Small intestine (tissue), 7 donors: ENCODE data around the gene ZNF787. TPM values are rescaled to one million over a fixed set of nuclear protein-coding genes. Genes with fewer than 3 reads are reported as not detected.

Experiments used
- DNase-seq, 2 donors: peaks; one replicate each; pipeline versions ENCODE4 v3.0.0 to v3.0.0-alpha.2; 2013
- FAIRE-seq: peaks from 2 replicates; lab custom pipeline; 2012; peaks lifted over from hg19 to GRCh38; lab: Jason Lieb, UNC
- H3K27ac ChIP-seq, 3 donors: one replicate each; pipeline ENCODE4 v1.5.1; 2013; ENCODE audit warnings: low read length in 2 of 3, mild to moderate bottlenecking in 2 of 3, control low read depth in 1 of 3, inconsistent platforms in 1 of 3, low read depth in 1 of 3, moderate library complexity in 1 of 3
- H3K27me3 ChIP-seq, 3 donors: one replicate each; pipeline ENCODE4 v1.6.1; 2013; ENCODE audit warnings: low read length in 3 of 3, inconsistent platforms in 1 of 3; ENCODE audit not compliant: control insufficient read depth in 3 of 3, insufficient read depth in 3 of 3
- H3K36me3 ChIP-seq, 3 donors: one replicate each; pipeline ENCODE4 v1.6.1; 2013; ENCODE audit warnings: low read length in 3 of 3, inconsistent platforms in 1 of 3, low read depth in 1 of 3, mild to moderate bottlenecking in 1 of 3, moderate library complexity in 1 of 3; ENCODE audit not compliant: control insufficient read depth in 3 of 3, insufficient read depth in 2 of 3
- H3K4me1 ChIP-seq, 3 donors: one replicate each; pipeline ENCODE4 v1.6.1; 2013; ENCODE audit warnings: low read length in 2 of 3, inconsistent platforms in 1 of 3, low read depth in 1 of 3, mild to moderate bottlenecking in 1 of 3, moderate library complexity in 1 of 3; ENCODE audit not compliant: control insufficient read depth in 3 of 3, insufficient read depth in 2 of 3
- H3K4me3 ChIP-seq, 3 donors: one replicate each; pipeline ENCODE4 v1.5.1; 2013; ENCODE audit warnings: low read length in 3 of 3, control low read depth in 1 of 3, inconsistent platforms in 1 of 3, low read depth in 1 of 3, mild to moderate bottlenecking in 1 of 3, moderate library complexity in 1 of 3
- H3K9me3 ChIP-seq, 2 donors: one replicate each; pipeline ENCODE4 v1.6.1; 2013; ENCODE audit warnings: low read depth in 1 of 2, low read length in 1 of 2; ENCODE audit not compliant: control insufficient read depth in 2 of 2, insufficient read depth in 1 of 2
- WGBS, 3 donors: extraction: QIAGEN DNeasy Blood & Tissue Kit; methylation state at CpG; one replicate each; pipeline ENCODE4 v1.1.7; 2013; 5-methylcytosine and 5-hydroxymethylcytosine counted together
- polyA plus RNA-seq, 4 donors: library from polyadenylated mRNA; stranded (reverse) in 3 of 4; unstranded in 1 of 4; fragments of 200-250 nt in 3 of 4; fragments of 120-200 nt in 1 of 4; gene quantifications; one replicate each; pipeline versions ENCODE4 v1.2.1 to v1.2.3, GENCODE V29; 2013
- donor health status: healthy with polysubstance abuse.
- donor health status: control.
- donor health status: control.
- donor health status: Bipolar disorder and iron deficiency.
- donor health status: healthy.

ZNF787 gene
- polyA plus RNA-seq, 4 donors, result 29.9 to 34.9 (median 31.8) TPM

DNA sequence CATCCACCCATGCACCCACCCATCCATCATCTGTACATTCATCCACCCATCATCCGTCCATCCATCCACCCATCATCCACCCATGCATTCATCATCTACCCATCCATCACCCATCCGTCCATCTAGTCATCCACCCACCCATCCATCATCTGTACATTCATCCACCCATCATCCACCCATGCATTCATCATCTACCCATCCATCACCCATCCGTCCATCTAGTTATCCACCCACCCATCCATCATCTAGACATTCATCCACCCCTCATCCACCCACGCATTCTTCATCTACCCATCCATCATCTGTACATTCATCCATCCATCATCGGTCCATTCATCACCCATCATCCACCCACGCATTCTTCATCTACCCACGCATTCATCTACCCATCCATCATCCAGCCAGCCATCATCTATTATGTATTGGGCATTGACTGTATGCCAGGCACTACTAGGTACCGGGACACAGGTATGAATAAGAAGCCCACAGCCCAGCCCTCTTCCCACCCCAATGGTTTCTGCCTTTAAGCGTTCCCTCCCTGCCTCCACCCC, 38.0 kb upstream of the ZNF787 start:
- 95 to 96% (median 95%) methylated on average over 9 of the region's 9 CpGs for WGBS, 3 donors
- DNase-seq (no peak), FAIRE-seq (no peak)
- Histone ChIP-seq H3K27ac (no peak overlapping the region), H3K9me3 (no peaks in the 10 kb centered on the region), H3K36me3 (peaks cover 10 to 62% (median 11%) of the 10 kb centered on the region in 3 donors), H3K4me1 (no peaks in the 10 kb centered on the region), H3K4me3 (no peak overlapping the region), H3K27me3 (no peaks in the 10 kb centered on the region)

DNA sequence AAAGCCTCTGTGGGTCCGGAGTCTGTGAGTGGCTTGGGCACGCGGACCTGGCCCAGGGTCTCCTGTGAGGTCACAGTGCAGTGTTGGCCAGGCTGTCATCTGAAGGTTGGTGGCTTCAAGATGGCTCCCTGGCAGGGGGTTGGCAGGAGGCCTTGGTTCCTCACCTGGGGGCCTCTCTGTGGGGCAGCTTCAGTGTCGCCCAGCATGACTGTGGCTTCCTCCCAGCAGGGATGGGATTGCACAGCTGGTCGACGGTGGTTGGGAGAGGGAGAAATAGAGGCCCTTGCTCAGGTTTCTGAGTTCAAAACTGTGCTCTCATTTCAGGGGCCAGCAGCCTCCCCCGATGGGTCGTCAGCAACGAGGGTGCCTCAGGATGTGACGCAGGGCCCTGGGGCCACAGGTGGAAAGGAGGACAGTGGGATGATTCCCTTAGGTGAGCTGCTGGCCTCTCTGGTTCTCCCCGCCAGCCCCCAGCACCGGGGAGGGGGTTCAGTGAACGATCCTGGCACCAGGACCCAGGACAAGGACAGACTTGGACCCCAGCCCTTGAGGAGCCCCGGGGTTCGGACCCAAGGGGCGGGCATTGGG, 37.2 kb upstream of the ZNF787 start:
- Histone ChIP-seq H3K4me1 (no peaks in the 10 kb centered on the region), H3K9me3 (no peaks in the 10 kb centered on the region), H3K27ac (no peak overlapping the region), H3K36me3 (peaks cover 10 to 66% (median 11%) of the 10 kb centered on the region in 3 donors), H3K4me3 (no peak overlapping the region), H3K27me3 (no peaks in the 10 kb centered on the region)
- DNase-seq (no peak), FAIRE-seq (no peak)
- WGBS, 3 donors, result 94 to 95% (median 95%) methylated on average over 16 of the region's 16 CpGs

DNA sequence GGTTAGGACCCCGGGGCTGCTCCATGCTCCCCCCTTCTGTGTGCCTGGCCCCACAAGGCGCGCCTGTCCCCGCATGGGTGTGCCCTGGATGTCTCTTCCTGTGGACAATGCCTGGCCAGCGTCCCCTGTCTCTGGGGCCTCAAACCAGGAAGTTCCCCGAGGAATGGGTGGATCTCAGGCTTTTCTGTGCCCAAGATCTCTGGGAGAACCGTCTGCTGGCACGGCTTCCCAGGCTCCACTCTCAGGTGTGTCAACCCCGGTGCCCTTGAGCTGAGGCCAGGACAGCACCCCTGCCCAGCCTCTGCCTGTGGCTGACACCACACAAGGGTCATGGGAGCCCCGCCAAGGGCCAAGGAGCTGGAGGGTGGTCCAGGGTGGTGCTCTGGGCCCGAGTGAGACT, 35.7 kb upstream of the ZNF787 start:
- Histone ChIP-seq H3K27ac (no peak overlapping the region), H3K4me3 (no peak overlapping the region), H3K27me3 (no peaks in the 10 kb centered on the region), H3K36me3 (peaks cover 10 to 69% (median 11%) of the 10 kb centered on the region in 3 donors), H3K9me3 (no peaks in the 10 kb centered on the region), H3K4me1 (no peaks in the 10 kb centered on the region)
- no peak for DNase-seq
- 55 to 72% (median 58%) methylated on average over 11 of the region's 11 CpGs for WGBS, 3 donors
- FAIRE-seq, result no peak

DNA sequence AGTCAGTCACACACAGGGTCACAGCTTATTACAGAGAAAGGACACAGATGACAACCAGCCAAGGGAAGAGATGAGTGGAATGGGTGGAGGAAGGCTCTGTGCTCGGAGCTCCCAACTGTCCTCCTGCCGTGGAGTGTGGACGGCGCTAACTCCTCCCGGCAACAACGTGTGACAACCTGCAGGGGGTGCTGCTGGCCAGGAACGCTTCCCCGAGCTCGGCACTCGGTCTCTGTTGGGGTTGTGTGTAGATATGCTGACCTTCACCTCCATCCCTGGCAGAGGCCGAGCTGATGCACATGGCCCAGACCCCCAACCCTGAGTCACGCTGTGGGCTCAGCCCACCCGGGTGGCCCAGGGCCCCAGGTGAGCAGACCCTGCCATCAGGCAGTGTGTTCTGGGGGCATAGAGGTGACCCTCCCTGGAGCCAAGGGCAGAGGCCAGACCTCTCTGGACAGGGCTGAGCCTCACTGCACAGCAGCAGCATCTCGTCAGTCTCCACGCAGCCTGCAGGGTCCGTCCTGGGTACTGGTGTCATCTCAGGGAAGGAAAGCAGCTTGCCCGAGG, 34.1 kb upstream of the ZNF787 start:
- H3K9me3 ChIP-seq, result no peaks in the 10 kb centered on the region
- DNase-seq (no peak), FAIRE-seq (no peak)
- no peaks in the 10 kb centered on the region for H3K4me1 ChIP-seq
- H3K27ac ChIP-seq, result no peak overlapping the region
- no peaks in the 10 kb centered on the region for H3K27me3 ChIP-seq
- 65 to 75% (median 75%) methylated on average over 17 of the region's 17 CpGs for WGBS, 3 donors
- no peak overlapping the region for H3K4me3 ChIP-seq
- H3K36me3 ChIP-seq, result peaks cover 8 to 57% (median 10%) of the 10 kb centered on the region in 3 donors

DNA sequence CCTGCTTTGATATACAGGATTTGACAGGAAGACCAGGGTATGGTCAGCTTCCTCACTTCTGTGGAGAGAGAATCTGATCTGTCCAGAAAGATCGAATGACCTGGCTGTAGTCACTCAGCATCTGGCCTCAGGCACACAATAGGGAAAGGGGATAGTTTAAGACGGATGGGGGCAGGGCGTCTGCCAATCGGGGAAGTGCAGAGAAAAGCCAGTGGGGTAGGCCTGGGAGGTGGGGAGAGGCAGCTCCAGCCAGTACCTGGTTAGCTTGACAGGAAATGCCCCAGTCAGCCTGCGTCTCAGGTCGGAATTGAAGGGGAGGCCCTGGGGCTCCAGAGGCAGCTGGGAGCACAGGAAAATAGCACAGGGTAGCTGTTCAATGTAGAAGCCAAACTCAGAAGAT, 32.4 kb upstream of the ZNF787 start:
- DNase-seq (no peak), FAIRE-seq (no peak)

DNA sequence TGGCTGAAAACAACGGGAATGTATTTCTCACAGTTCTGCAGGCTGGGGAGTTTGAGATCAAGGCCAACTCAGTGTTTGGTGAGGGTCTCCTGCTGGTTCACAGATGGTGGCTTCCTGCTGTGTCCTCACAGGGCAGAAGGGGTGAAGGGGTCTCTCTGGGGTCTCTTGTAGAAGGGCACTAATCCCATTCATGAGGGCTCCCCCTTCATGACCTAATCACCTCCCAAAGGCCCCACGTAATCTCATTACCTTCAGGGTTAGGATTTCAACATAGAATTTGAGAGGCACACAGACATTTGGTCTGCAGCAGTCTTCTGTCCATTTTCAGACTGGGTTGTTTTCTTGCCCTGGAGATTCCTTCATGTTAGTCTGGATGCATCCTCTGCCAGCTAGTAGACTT, 31.5 kb upstream of the ZNF787 start:
- Histone ChIP-seq H3K4me1 (no peaks in the 10 kb centered on the region), H3K4me3 (no peak overlapping the region), H3K27ac (no peak overlapping the region), H3K9me3 (no peaks in the 10 kb centered on the region), H3K27me3 (no peaks in the 10 kb centered on the region), H3K36me3 (peaks cover 0 to 60% (median 2%) of the 10 kb centered on the region in 3 donors)
- FAIRE-seq (no peak), DNase-seq (no peak)
- WGBS, 3 donors, result 83 to 95% (median 85%) methylated on average over 2 of the region's 2 CpGs

More for the DNA sequence above, 32.4 kb upstream of the ZNF787 start:
- H3K27me3 ChIP-seq, result no peaks in the 10 kb centered on the region
- WGBS, 3 donors, result 48 to 77% (median 71%) methylated on average over 6 of the region's 6 CpGs
- no peak overlapping the region for H3K4me3 ChIP-seq
- H3K9me3 ChIP-seq, result no peaks in the 10 kb centered on the region
- H3K27ac ChIP-seq, result no peak overlapping the region
- peaks cover 0 to 59% (median 4%) of the 10 kb centered on the region in 3 donors for H3K36me3 ChIP-seq
- no peaks in the 10 kb centered on the region for H3K4me1 ChIP-seq

DNA sequence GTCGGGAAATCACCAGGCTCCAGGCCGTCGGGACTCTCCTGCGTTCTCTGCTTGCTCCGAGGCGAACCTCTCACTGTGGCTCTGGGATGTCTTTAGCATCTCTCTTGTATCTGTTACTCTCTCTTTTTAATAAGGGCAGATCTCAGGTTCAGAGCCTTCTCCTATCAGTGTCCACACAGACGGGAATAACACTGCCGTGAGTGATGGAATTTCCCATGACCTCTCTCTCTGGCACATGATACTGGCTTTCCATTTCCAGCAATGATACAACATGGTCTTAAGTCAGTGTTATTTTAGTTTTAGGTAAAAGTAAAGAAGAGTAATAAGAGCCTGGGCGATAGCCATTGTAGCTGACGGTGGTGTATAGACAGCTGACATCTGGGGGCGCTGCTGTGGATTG, 29.3 kb upstream of the ZNF787 start:
- no peaks in the 10 kb centered on the region for H3K27me3 ChIP-seq
- H3K27ac ChIP-seq, result no peak overlapping the region
- H3K9me3 ChIP-seq, result no peaks in the 10 kb centered on the region
- DNase-seq (no peak), FAIRE-seq (no peak)
- WGBS, 3 donors, result 92 to 95% (median 93%) methylated on average over 11 of the region's 11 CpGs
- peaks cover 0 to 5% (median 0%) of the 10 kb centered on the region in 3 donors for H3K4me1 ChIP-seq
- H3K4me3 ChIP-seq, result no peak overlapping the region
- H3K36me3 ChIP-seq, result peaks cover 0 to 58% (median 2%) of the 10 kb centered on the region in 3 donors

DNA sequence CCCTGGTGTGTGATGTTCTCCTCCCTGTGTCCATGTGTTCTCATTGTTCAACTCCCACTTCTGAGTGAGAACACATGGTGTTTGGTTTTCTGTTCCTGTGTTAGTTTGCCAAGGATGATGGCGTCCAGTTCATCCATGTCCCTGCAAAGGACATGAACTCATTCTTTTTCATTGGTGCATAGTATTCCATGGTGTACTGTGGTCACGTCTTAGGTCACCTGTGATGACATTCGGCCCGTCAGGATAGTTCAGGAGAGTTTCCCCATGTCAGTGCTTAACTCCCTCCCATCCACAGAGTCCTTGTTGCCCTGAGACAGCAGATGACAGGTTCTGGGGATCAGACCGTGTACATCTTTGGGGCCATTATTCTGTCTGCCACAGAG, 28.6 kb upstream of the ZNF787 start:
- Histone ChIP-seq H3K36me3 (peaks cover 0 to 54% (median 2%) of the 10 kb centered on the region in 3 donors), H3K27ac (no peak overlapping the region), H3K9me3 (no peaks in the 10 kb centered on the region), H3K4me3 (no peak overlapping the region), H3K27me3 (no peaks in the 10 kb centered on the region), H3K4me1 (peaks cover 0 to 5% (median 0%) of the 10 kb centered on the region in 3 donors)
- DNase-seq (no peak), FAIRE-seq (no peak)
- 96 to 97% (median 96%) methylated on average over 5 of the region's 5 CpGs for WGBS, 3 donors
